HEK293T (cell line): ENCODE measurements around the gene GAN.

Source experiments
- CTCF ChIA-PET: fragments of 350-600 bp; formaldehyde crosslinking; extraction: SDS; loops from one replicate; lab custom pipeline; 2021; ENCODE audit warnings: antibody characterized with exemption, inconsistent platforms; lab: Yijun Ruan, JAX
- POLR2A ChIA-PET: fragments of 350-600 bp; formaldehyde crosslinking; extraction: SDS; loops from one replicate; lab custom pipeline; 2020; ENCODE audit warnings: antibody characterized with exemption, inconsistent platforms; lab: Yijun Ruan, JAX
- DNase-seq: peaks from one replicate; pipeline ENCODE4 v3.0.0; 2012; ENCODE audit warnings: mixed read lengths; ENCODE audit errors: extremely low spot score
- ARNT ChIP-seq: fragments of 450-650 bp; IDR thresholded peaks from 2 replicates; pipeline ENCODE4 v1.6.1; 2017; ENCODE audit warnings: mild to moderate bottlenecking
- BHLHE40 ChIP-seq: fragments of 450-650 bp; IDR thresholded peaks from 2 replicates; pipeline ENCODE4 v1.6.1; 2016; ENCODE audit warnings: mild to moderate bottlenecking, moderate library complexity, borderline replicate concordance
- CTBP1 ChIP-seq: fragments of 450-650 bp; IDR thresholded peaks from 2 replicates; pipeline ENCODE4 v1.6.1; 2016; ENCODE audit warnings: borderline replicate concordance
- ELF4 ChIP-seq: fragments of 450-650 bp; IDR thresholded peaks from 2 replicates; pipeline ENCODE4 v1.6.1; 2017; ENCODE audit warnings: antibody characterized with exemption
- FOXA1 ChIP-seq: fragments of 450-650 bp; IDR thresholded peaks from 2 replicates; pipeline ENCODE4 v1.6.1; 2016; ENCODE audit warnings: mild to moderate bottlenecking
- FOXK2 ChIP-seq: fragments of 450-650 bp; IDR thresholded peaks from 2 replicates; pipeline ENCODE4 v1.6.1; 2016; ENCODE audit warnings: mild to moderate bottlenecking
- FOXM1 ChIP-seq: fragments of 450-650 bp; IDR thresholded peaks from 2 replicates; pipeline ENCODE4 v1.6.1; 2017; ENCODE audit warnings: mild to moderate bottlenecking, borderline replicate concordance
- HDGF ChIP-seq: fragments of 450-650 bp; IDR thresholded peaks from 2 replicates; pipeline ENCODE4 v1.6.1; 2017; ENCODE audit warnings: antibody characterized with exemption, borderline replicate concordance
- L3MBTL2 ChIP-seq: fragments of 450-650 bp; conservative IDR thresholded peaks from 2 replicates; pipeline ENCODE4 v1.6.1; 2016; ENCODE audit warnings: mild to moderate bottlenecking
- LEF1 ChIP-seq: fragments of 450-650 bp; IDR thresholded peaks from 2 replicates; pipeline ENCODE4 v1.6.1; 2017; ENCODE audit warnings: mild to moderate bottlenecking, borderline replicate concordance
- NFRKB ChIP-seq: fragments of 450-650 bp; IDR thresholded peaks from 2 replicates; pipeline ENCODE4 v1.6.1; 2016; ENCODE audit warnings: mild to moderate bottlenecking, moderate library complexity
- SP1 ChIP-seq: fragments of 450-650 bp; IDR thresholded peaks from 2 replicates; pipeline ENCODE4 v1.6.1; 2017
- SUZ12 ChIP-seq: fragments of 450-650 bp; IDR thresholded peaks from 2 replicates; pipeline ENCODE4 v1.6.1; 2016; ENCODE audit warnings: mild to moderate bottlenecking
- TARDBP ChIP-seq: fragments of 450-650 bp; IDR thresholded peaks from 2 replicates; pipeline ENCODE4 v1.6.1; 2016
- ZNF384 ChIP-seq: fragments of 450-650 bp; IDR thresholded peaks from 2 replicates; pipeline ENCODE4 v1.6.1; 2016
- TF ChIP-seq, protein P1 (sequence below): fragments of 450-650 bp; IDR thresholded peaks from 2 replicates; pipeline ENCODE4 v1.6.1; 2016

The GAN gene

DNA sequence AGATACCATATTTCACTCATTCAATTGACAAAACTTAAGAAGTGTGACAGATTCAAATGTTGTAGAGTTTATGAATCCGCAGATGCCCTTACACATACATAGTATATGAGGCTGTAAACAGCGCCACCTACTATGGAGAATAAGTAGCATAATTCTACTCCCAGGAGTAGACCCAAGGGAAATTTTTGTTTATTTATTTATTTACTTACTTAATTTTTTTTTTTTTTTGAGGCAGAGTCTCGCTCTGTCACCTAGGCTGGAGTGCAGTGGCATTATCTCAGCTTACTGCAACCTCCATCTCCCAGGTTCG lies 35.5 kb downstream of the GAN start:
- TF ChIP-seq NFRKB = no peak
- TF ChIP-seq FOXA1 = no peak
- TF ChIP-seq ELF4 = no peak
- TF ChIP-seq, protein P1, sequence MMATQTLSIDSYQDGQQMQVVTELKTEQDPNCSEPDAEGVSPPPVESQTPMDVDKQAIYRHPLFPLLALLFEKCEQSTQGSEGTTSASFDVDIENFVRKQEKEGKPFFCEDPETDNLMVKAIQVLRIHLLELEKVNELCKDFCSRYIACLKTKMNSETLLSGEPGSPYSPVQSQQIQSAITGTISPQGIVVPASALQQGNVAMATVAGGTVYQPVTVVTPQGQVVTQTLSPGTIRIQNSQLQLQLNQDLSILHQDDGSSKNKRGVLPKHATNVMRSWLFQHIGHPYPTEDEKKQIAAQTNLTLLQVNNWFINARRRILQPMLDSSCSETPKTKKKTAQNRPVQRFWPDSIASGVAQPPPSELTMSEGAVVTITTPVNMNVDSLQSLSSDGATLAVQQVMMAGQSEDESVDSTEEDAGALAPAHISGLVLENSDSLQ = no peak
- no peak for TF ChIP-seq SUZ12
- no peak for TF ChIP-seq SP1
- ChIA-PET POLR2A (no interaction called here), CTCF (no interaction called here)
- DNase-seq = no peak

DNA sequence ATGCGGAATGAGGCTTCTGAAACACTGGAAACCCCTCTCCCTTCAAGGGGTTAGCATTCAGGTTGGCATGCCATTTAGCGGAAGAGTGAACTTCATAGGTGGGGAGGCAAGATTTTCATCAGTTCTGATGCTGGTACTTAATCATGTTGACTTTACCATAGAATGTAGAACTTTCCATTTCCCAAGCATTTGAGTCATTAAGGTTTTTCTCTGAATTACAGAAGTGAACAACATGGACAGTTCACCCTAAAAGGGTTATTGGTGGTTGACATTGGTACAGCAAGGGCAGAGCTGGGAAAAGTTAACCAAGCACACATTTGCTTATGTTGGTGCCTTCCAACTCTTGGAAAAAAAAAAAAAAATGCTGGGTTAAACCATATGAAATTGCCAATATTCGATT lies 39.1 kb downstream of the GAN start:
- CTCF ChIA-PET = no interaction called here
- DNase-seq = no peak
- POLR2A ChIA-PET = no interaction called here
- TF ChIP-seq NFRKB (no peak), BHLHE40 (no peak), CTBP1 (no peak), ELF4 (no peak), FOXK2 (no peak), TARDBP (no peak), SUZ12 (no peak), FOXM1 (no peak), LEF1 (no peak), SP1 (no peak), HDGF (no peak), L3MBTL2 (no peak), ZNF384 (no peak), ARNT (no peak), FOXA1 (no peak)
- TF ChIP-seq, protein P1 = no peak

DNA sequence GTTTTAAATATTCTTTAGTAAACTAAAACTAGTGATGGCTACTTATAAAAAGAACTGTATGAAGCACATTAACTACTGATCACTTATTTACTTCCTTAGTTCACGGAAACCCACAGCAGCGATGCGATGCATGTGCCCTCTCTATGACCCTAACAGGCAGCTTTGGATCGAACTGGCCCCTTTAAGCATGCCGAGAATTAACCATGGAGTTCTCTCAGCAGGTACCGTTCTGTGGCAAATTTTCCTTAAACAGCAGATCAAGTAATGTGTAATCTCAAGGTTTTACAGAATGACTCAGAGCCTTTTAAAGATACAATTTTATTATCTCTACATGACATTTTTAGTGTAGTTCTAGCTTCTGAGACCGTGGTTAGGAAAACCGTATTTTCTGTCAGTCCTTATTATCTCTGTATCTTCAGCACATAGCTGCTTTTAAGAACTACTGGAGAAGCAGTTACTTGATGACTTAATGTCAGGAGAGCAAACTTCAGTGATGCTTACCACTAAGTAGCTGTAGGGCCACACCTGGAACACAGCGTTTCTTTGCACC lies 43.0 kb downstream of the GAN start:
- ChIA-PET CTCF (no interaction called here), POLR2A (no interaction called here)
- no peak for TF ChIP-seq HDGF
- TF ChIP-seq LEF1 = no peak
- TF ChIP-seq TARDBP = no peak
- no peak for TF ChIP-seq L3MBTL2
- DNase-seq = no peak

DNA sequence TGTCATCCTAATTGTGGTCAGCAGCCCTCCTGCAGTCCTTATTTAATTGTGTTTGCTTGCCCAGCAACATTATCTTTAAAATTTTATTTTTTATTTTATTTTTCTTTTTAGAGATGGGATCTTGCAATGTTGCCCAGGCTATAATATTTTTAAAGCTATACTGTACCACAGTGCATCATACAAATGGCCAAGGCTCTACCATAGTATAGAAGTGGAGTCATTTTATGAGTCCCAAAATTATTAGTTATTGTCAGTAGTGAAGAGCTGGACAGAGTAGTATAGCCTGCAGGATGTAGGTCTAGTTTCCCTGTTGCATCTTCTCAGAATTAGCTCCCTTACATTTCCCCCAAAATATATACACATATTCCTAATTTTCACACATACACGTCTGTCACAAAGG lies 44.1 kb downstream of the GAN start:
- no peak for DNase-seq
- TF ChIP-seq ZNF384 = no peak
- no peak for TF ChIP-seq SUZ12
- no peak for TF ChIP-seq L3MBTL2
- no peak for TF ChIP-seq FOXK2
- no peak for TF ChIP-seq ELF4
- TF ChIP-seq FOXM1 = no peak
- TF ChIP-seq NFRKB = no peak
- no peak for TF ChIP-seq BHLHE40
- no peak for TF ChIP-seq CTBP1
- TF ChIP-seq TARDBP = no peak
- TF ChIP-seq HDGF = no peak
- ChIA-PET POLR2A (no interaction called here), CTCF (no interaction called here)

DNA sequence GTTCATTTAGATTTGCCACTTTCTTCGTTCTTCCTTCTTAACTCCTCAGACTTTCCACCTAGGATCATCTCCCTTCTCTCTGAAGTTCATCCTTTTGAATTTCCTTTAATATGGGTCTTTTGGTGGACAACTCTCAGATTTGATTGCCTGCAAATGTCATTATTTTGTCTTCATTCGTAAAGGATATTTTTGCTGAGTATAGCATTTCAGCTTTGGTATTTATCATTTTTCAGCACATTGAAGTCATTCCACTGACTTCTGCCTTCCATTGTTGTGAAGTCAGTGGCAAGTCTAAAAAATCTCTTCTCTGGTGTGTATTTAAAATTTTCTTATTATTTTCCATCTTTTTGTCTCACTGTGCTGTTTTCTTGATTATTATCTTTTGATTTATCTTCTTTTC lies 45.4 kb downstream of the GAN start:
- CTCF ChIA-PET = no interaction called here
- TF ChIP-seq SUZ12 (no peak), HDGF (no peak), ARNT (no peak), BHLHE40 (no peak)
- POLR2A ChIA-PET = no interaction called here
- DNase-seq = no peak

DNA sequence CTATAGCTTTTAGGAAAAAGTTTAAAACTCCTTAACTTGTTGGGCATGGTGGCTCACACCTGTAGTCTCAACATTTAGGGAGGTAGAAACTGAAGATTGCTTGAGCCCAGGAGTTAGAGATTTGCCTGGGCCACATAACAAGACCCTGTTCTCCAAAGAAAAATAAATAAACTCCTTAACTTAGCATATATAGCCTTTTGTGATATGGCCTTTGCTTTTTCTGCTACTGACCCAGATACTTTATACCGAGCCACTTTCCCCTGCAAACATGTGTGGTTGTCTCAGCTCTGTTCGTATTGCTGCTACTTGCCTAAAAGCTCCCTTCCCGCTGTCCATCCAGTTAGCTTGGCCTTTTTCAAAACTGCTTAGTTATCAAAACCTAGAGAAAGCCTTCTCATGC lies 51.0 kb downstream of the GAN start:
- TF ChIP-seq SP1 (no peak), NFRKB (no peak)
- TF ChIP-seq, protein P1 = no peak
- DNase-seq = no peak
- ChIA-PET POLR2A (no interaction called here), CTCF (interaction anchor here (0.6 to 1.7 kb wide), 3 partner anchors 10 to 364 kb away, joined by 3 to 5 read pairs (median 3); no protein-coding TSS in a partner anchor)

DNA sequence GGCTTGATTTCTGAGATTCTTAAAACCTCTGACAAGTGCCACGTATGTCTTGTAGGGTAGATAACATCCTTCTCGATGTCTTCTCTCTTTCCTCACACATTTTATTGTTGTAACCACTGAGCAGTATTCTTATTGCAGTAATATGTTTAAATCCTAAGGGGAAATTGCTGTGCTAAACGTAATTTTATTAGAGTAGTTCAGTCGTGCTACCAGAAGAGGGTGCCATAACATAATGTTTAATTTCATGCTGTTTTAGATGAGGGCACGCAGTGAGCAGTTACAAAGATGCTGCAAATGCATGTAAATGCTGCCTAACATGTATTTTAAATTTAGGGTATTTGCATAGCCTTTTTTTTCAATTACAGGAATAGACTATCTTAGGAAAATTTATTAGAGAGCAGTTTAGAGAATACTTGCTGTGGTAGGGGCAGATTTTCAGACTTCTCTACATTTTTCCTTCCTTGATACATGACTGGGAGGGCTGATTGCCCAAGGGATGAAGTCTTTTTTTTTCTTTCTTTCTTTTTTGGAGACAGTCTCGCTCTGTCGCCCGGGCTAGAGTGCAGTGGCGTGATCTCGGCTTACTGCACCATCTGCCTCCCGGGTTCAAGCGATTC lies 51.7 kb downstream of the GAN start:
- POLR2A ChIA-PET = no interaction called here
- CTCF ChIA-PET = interaction anchor here (0.6 to 1.0 kb wide), 4 partner anchors 10 to 371 kb away, joined by 3 to 4 read pairs (median 4); no protein-coding TSS in a partner anchor
- DNase-seq = peak; percentile 52
- TF ChIP-seq BHLHE40 (no peak), SP1 (no peak), FOXK2 (no peak), ELF4 (no peak), CTBP1 (no peak), FOXA1 (no peak), ZNF384 (no peak), FOXM1 (no peak), L3MBTL2 (no peak), LEF1 (no peak), SUZ12 (no peak), TARDBP (no peak), ARNT (no peak), NFRKB (no peak), HDGF (no peak)
- TF ChIP-seq, protein P1 = no peak
